ENCODE results near the gene TRERF1.

TRERF1 gene

DNA sequence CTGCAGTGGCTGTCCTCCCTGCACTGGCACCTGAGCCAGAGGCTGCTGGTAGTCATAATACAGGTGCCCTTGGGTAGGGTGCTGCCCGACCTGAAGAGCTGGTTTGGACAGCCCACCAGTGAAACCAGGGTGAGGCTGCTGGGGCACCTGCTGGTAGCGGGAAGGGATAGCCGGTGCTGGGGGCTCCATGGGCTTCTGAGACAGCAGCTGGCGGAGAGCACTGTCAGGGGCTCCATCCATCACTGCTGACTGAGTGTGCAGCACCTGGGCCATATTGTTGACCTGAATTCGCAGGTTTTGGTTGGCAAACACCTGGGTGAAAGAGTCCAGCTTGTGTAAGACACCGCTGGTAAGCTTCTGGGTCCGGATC, 182.9 kb downstream of the TRERF1 start:
- no peak for DNase-seq

DNA sequence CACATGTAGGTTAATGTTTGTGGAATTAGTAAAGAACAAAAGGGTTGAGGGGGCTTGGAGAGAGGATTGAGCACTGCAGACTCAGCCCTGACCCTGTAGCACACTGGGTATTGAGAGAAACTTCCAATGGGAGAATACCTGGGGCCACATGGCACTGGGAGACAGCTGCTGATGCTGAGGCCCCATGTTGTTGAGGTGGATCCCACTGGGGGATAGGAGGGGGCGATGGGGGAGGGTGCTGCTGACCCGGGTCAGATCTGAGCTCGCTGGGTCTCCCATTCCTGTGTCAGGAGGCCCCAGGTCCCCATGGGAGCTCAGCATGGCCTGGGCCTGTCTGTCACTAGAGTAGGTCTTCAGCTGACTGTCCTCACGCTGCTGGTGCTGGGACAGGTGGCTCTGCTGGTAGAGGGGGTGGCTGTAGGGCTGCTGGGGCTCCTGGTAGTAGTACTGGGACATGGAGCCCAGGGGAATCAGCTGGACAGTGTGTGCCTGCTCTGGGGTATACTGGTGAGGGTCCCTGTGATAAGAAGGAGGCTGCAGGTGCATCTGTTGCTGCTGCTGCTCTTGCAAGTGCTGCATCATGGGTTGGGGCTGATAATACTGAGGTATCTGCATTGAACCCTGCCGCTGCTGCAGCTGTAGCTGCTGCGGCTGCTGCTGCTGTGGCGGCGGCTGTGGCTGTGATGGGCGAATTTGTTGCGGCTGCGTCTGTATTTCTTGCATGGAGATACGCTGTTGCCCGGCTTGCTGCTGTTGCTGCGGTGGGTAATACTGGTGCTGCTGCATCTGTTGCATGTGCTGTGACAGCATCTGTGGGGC, 183.5 kb downstream of the TRERF1 start:
- no peak for DNase-seq

DNA sequence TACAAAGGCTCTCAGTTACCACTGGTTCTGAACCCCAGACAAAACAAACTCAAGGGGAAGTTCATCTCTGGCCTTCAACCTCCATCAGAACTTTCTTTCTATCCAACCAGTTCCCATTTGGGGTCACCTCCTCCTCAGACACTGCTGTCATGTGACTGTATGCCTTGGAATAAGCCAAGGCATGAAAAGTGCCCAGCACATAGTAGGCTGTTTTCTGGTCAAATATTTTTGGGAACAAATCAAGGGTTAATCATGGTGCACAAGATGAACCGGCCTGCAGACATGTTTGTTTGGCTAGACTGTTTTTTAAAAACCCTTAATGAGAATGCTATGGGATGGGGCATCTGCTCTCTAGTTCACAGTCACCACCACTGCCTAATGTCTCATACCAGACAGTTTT, 185.2 kb downstream of the TRERF1 start:
- no peak for DNase-seq

DNA sequence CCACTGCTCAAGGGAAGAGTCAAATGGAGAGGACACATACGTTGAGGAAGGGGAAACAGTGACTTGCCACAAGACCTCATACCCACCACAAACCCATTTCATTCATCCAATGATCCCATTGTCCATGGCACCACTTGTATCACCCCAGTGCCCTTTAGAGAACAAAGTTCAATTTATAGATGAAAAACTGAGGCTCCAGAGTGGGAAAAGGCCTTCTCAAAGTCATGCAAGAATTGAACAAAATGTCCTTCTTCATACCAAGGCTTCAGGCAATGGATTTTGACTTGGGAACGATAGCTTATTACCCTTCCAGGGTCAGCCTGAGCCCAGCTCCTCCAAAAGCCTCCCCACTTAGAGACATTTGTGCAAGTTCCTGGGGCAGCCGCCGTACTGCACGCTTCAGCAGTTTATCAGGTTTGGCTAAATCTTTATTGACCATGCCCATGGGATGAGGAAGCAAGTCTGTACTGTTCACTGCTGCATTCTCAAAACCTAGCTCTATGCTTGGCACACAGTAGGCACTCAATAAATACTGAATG, 186.8 kb downstream of the TRERF1 start:
- DNase-seq, result no peak

DNA sequence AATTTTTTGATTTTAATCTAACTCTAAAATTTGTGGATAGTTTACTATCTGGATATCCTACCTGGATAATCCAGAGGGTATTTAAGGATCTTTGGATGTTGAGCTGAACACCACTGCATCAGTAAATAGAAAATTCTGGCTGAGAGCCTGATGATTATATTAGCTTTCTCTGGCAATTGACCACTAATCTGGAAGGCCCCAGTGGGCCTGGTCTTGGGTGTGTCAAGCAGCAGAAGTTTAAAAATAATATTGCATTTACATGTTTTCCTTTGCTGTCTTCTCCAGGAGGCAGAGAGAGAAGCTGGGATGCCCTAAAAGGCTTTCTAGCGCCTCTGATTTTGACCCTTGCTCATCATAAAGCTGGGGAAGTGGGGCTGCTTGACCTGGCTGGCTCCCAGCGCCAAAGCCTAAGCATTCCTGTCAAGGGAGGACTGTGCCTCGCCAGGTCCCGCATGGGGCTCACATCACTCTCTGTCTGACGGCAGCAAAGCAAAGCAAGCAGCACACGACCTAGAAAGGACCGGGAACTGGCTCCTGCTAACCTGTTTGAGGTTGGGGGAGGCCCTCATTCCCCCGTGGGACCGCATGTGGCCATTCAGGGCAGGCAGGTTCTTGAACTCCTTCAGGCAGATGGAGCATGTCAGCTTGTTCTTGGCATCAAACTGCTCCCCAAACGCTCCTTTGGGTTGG, 187.4 kb downstream of the TRERF1 start:
- no peak for DNase-seq

DNA sequence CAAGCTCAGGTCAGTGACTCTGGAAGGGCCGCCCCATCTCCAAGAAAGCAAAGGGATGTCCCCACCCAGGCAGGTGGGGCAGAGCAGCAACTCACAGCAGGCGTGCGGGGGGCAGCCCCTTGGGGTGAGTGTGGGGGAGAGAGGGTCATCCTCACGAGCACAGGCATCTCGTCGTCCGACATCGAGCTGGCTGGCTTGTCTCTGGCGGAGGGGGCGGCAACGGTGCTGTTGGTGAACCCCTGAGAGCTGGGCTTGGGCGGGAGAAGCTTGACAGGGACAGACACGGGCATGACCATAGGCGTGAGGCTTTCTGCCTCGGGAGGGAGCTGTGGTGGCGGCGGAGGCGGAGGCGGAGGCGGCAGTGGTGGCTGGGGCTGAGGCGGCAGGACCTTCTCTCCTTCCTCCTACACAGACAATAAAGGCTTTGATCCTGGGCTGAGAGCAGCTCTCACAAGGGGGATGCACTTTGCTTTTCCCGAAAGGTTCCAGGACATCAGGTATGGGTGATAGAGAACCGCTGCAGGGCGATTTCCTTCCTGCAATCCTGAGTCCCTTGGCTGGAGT, 188.5 kb downstream of the TRERF1 start:
- no peak for DNase-seq

DNA sequence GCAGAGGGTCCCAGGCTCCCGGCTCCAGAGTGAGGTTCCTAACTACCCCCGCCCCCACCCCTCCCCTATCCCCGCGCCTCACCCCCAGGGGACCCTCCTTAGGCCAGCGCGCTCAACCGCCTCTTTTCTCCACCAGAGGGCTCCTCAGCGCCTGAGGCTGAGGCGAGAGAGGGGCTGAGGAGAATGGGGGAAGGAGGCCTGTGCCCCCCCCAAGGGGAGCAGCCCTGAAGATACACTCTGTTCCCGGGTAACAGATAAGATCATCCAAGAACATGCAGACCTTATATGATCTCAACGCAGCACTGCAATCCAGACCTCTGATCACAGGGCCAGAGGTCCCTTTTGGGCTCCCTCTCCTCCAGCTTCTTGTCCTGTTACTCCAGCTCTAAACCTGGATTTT, 190.8 kb downstream of the TRERF1 start:
- no peak for DNase-seq

DNA sequence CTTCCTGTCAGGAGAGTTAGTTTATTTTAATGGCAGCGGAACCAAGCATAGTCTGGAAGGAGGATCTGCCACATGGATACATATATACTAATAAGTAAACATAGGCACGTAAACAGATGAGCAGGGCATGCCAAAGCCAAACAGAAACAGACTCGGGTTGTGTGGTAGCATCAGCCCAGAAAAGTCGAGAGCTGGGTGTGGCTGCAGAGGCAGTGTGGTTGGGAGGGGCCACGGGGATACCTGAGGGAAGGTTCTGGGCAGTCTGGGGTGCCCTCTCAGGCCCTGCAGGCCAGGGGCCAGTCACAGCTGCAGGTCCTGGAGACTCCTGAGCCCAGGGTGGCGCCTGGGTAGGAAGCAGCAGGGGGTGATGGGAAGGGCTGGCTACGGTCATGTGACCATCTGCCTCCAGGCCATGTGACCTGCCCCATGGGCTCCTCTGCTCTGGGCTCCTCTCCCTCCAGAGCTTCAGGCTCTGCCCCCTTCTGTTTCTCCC, 191.3 kb downstream of the TRERF1 start:
- no peak for DNase-seq

DNA sequence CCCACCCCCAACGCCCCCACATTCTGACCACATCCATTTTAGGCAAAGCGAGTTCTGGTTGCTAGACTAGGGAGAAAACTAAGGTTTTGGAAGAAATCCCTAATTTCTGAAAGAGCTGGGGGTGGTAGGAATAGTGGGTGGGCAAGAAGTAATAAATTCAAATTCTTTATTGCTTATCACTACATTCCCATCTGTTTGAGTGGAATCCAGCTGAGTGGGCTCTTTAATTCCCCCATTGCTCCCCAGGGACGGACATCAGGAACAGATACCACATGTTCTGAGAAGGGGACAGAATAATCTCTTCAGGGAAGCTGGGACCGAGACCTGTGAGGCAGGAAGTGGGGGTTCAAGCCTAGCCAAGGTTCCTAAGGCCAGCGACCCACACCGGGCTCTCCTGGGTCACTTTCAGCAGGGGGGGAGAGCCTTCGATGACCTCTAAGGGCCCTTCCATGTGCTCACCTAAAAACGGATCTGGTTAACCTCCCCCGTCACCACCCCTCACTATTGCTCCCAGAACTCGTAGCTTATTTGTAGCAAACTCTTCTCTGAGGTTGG, 191.8 kb downstream of the TRERF1 start:
- DNase-seq, result no peak

DNA sequence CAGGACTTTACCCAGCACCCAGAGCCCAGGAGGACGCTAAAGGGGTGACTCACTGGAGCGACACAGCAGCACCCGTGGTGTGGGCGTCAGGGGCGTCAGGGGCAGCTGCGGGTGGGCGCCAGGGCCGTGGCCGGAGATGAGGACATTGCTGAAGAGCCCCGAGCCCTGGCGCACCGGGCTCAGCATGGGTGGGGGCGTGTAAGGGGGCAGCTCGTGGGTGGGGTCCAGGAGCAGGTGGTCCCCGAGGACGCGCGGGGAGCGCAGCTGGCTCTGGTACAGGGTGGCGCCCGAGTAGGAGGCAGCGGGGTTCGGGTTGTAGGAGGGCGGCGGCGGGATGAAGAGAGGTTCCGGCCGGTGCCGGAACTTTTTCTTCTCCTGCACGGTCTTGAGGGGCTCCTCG, 192.4 kb downstream of the TRERF1 start:
- DNase-seq, result no peak

DNA sequence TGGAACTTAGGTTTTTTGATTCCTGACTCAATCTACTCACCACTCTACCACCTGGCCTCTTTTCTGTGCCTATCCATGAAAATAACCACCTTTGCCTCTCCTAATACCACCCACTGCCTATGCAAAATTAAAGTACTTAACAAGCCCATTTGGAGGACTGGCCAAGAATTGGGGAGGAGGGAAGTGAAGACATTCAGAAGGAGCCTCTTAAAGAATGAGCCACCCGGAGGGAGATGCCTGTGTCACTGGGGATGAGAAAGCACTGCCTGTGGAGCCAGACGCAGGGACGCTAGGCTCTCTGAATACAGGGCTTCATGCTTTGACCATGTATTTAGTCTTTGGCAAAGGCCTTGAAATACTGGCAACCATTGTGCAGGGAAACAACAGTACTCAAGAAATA, 194.1 kb downstream of the TRERF1 start:
- DNase-seq, result no peak

DNA sequence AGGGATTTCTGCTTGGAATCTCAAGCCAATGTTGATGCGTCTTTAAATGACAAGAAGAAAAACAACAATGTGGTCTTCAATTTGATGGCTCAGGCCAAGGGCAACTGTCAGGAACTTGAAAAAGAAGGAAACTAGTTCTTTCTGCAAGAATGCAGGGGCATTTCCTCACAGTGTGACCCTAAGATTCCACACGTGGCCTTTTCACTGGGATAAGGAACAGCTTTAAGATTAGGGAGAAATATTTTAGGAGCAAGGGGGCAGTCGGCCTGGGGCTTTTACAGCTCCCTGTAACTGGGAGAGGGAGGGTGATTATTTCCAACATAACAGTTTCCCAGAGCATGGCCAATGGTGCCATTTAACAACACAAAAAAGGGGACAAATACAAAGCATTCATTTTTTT, 194.7 kb downstream of the TRERF1 start:
- no peak for DNase-seq

DNA sequence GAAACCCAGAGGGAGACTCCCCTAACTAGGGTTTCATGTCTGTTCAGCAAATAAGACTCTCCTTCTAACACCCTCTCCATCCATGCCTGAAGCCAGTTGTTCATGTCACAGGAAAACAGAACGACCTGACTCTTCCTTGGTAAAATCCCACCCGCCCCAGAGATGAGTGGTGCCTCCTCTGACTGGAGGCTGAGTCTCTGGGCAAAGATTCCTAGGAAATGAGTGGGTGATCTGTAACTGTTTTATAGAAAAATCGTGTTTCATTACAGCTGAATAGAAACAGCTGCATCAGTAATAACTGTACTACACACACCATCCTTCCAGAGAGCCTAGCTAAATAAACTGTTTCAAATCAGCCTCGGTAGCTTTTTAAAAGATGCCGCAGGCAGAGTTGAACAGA, 196.7 kb downstream of the TRERF1 start:
- no peak for DNase-seq

DNA sequence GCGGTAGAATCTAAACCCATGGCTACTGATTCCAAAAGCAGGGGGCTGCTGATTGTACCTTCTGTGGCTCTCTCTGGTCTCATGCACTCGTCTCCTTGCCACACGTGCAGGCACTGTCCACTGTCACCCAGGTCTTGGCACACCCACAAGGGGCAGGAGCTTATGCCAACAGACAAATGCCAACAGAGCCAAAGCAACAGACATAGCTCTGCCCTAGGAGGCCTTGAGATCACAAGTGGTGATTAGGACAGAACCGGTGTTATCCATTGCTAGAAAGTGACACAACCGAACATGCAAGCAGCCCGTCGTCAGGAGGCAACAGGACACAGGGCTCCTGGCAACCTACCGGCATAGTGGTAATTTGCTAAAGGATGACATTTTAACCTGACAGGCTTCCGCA, 197.2 kb downstream of the TRERF1 start:
- no peak for DNase-seq

DNA sequence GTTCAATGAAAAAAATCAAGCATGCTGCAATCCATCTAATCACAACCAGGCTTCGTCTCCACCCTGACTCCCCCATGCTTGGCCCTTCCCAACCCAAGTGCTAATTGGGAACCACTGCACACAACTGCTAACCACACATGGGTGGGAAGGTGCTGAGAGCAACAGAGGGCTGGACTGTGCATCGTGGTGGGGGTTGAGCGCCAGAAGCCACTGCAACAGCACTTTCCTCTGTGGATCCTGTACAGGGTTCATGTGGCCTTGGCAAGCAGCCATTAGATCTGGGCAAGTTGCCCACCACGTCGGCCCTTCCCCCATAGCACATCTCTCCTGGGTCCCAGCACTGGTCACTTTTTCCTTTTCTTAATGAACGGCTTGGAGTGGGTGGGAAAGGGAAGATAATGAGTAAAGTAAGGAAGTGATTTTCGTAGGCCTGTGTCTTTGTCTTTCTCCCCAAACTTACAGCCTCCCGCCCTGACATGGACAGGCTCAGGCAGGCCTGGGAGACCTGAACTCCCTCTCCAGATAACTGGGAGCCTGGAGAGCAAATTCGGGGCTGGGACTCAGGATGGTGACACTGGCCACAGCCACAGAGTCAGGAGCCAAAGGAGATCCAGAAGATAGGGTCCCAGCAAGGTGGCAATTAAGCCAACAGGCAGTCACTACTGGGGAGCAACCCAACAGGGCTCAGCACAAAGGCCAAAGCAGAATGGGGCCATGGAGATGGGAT, 199.7 kb downstream of the TRERF1 start:
- DNase-seq, result peak; percentile 54

DNA sequence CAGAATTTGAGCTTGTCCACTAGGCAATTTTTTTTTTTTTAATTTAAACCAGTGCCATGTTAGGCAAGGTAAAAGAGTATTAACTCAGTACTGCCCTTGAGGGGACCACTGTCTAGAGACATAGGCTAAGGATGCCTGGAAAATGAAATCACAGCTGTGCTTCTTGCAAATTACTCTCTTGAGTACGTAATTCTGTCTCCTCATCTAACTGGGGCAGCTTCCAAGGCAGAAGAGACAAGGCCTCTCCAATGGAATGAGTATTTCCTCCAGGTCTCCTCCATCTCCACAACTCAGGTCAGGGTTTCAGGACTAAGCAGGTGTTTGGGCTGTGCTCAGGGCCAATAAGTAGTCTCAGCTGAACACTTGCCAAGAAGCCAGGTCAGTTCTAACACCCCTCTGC, 200.2 kb downstream of the TRERF1 start:
- no peak for DNase-seq

DNA sequence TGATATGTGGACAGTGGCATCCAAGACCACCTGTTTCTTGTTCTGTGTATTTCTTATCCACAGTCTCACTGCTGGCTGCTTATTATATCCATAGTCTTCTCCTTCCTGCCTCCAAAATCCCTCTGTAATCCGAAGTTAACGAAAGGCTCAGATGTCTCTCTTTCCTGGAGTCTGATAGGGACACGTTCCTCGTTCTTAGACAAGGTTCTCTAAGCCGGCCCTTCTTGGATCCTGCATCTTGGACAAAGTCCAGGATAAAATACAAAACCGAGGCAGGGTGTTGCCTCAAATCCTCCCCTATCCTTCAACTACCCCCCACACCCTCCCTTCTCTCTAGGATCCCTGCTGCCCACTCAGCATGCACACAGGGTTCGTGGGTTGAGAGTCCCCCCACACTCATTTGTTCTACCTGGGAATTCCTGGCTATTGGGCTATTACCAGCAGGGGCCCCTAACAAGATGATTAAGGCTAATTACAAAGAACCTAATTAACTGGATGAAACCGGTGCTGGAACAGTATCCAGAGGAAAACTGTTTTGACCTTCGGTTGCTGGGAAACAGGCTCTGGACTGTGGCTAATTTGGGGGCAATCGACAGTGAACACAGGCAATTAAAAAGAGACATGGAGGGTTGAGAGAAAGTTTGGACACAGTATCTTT, 201.3 kb downstream of the TRERF1 start:
- no peak for DNase-seq

DNA sequence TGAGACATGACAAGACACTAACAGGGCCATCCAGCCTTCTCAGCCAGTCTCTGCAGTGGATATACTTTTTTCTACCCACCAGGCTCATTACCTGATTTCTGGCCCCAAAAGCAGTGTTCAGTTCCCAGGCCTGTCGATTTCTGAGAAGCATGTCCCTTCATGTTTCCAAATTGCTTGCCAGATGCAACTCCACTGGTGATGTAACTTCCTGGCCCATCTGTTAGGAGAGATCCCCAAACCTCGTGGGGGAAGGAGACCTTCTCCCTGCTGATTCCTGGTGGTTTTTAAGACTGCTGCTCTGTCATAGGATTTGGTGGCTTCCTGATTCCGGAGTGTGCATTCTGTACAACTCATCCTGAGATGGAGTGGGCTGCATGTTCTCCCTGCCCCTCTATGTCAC, 202.4 kb downstream of the TRERF1 start:
- DNase-seq, result no peak

DNA sequence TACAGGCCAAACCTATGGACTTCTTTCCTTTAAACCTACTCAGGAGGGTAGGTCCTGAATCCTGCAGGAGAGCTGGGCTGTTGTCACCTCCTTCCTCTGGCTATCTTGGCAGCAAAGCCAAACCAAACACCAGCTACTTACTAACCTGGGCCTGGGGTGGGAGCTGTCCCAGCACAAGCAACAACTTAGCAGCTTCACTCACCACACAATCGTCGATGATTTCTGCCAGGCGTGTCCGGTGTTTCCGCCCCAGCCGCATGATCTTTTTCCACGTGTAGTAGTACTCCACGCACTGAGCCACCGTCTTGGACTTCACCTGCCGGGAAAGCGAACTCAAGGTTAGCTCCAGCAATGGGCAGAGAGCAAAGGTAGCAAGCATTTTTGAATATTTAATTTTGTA, 208.7 kb downstream of the TRERF1 start:
- no peak for DNase-seq

DNA sequence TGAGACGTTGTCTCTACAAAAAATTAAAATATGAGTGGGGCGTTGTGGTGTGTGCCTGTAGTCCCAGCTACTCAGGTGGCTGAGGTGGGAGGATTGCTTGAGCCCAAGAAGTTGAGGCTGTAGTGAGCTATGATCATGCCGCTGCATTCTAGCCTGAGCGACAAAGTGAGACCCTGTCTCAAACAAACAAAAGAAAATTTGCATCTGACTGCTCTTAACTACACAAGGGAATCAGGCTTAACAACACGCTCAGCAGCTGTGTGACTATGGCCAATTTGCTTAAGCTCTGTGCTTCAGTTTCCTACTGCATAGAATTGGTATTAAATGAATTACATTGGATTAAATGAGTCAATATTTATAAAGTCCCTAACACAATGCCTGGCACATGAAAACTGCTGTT, 209.8 kb downstream of the TRERF1 start:
- DNase-seq, result no peak

DNA sequence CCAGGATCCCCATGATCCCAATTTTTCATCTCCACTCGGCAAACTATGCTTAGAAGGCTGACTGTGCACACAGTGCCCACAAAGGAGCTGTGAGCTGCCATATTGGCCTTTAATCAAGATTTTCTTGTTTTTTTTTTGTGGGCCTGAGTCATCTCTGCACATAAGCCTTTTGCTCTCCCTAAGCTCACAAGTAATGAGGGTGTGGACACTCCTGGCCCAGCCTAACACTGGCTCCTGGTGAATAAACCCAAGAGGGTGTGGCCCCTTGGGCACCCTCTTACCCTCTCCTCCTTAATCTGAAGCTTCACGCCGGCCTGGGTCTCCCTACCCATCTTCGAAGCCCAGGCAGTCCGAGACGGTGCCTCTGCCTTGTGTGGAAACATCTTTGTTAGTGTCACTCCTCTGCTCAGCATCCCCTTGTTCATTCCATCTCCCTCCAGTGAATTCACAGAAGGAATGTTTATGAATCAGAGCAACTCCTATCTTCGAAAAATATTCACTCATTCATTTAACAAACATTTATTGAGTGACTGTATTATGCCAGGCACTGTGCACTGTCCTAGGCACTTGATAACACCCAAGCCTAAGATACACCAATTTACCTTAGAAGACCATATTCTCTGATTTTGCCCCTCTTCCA, 211.9 kb downstream of the TRERF1 start:
- DNase-seq, result no peak

DNA sequence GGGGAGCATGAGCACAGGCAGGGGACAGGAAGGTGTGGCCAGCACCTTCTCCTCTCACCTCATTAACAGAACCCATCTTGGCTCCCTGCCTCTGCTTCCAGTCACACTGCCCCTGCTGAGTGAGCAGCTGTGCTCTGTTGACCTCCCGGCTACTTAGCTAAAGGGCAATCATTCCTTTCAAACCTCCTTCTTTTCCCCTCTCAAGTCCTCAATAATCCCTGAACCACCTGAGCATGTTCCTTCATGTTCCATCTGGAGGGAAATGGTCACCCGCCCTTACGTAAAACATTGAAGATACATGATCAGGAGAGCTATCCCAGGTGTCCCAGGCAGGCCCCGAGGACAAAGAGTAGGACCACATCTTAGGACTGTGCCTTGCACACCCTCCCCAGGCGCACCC, 212.4 kb downstream of the TRERF1 start:
- no peak for DNase-seq
